Stimulated activated CD4-positive, alpha-beta T cell treated with anti-CD3 and anti-CD28 coated beads, Interleukin-15, amount 100 ng/mL, for 48 hours (primary cell): ENCODE measurements around the gene MRPS24.
"Not testable (repeated sequence)": the region's sequence is repeated elsewhere in the genome, so short reads cannot be mapped to it uniquely, and the experiment has no call there.

ENCODE experiments used
- DNase-seq, 2 donors: peaks; one replicate each; pipeline ENCODE4 v3.0.0-alpha.2; 2020; ENCODE audit warnings: low read depth in 2 of 2

The MRPS24 gene

GRCh38 chr7:43838201-43838658, 31.1 kb downstream of the MRPS24 start:
- no peak for DNase-seq

GRCh38 chr7:43834463-43835251, 34.7 kb downstream of the MRPS24 start:
- DNase-seq: peak in 1 of 2 donors; percentile 12

- not testable (repeated sequence) for DNase-seq
Observed at GRCh38 chr7:43830917-43831316, 38.4 kb downstream of the MRPS24 start.

GRCh38 chr7:43825391-43825808, 43.9 kb downstream of the MRPS24 start:
- DNase-seq: no peak

GRCh38 chr7:43824963-43825362, 44.4 kb downstream of the MRPS24 start:
- DNase-seq: no peak

- not testable (repeated sequence) for DNase-seq
Observed at GRCh38 chr7:43824513-43824912, 44.8 kb downstream of the MRPS24 start.

- DNase-seq: no peak
Observed at GRCh38 chr7:43823941-43824340, 45.4 kb downstream of the MRPS24 start.

- DNase-seq: not testable (repeated sequence)
Observed at GRCh38 chr7:43823425-43823824, 45.9 kb downstream of the MRPS24 start.
